CD4-positive, alpha-beta T cell treated with Interleukin-6 for 4 hours (primary cell): ENCODE data around the gene KRTAP10-3.
"Not testable (repeated sequence)": the region's sequence is repeated elsewhere in the genome, so short reads cannot be mapped to it uniquely, and the experiment has no call there.

Experiments used
- DNase-seq: peaks from one replicate; pipeline ENCODE4 v3.0.0-alpha.2; 2020; ENCODE audit warnings: mixed read lengths

KRTAP10-3 gene

GRCh38 chr21:44589586-44590305 lies 31.2 kb upstream of the KRTAP10-3 start:
- DNase-seq = no peak

- DNase-seq = no peak
These were observed 30.5 kb upstream of the KRTAP10-3 start for GRCh38 chr21:44589094-44589493.

- no peak for DNase-seq
These were observed 27.3 kb upstream of the KRTAP10-3 start for GRCh38 chr21:44585892-44586291.

GRCh38 chr21:44583800-44584147 lies 25.2 kb upstream of the KRTAP10-3 start:
- DNase-seq = peak; percentile 41

- no peak for DNase-seq
These were observed 24.6 kb upstream of the KRTAP10-3 start for GRCh38 chr21:44583089-44583799.

GRCh38 chr21:44582055-44582454 lies 23.5 kb upstream of the KRTAP10-3 start:
- DNase-seq = no peak

GRCh38 chr21:44581158-44581557 lies 22.6 kb upstream of the KRTAP10-3 start:
- no peak for DNase-seq

- DNase-seq = not testable (repeated sequence)
These were observed 21.7 kb upstream of the KRTAP10-3 start, which contains the start of gene KRTAP10-5 for GRCh38 chr21:44580231-44580821. KRTAP10-5 (minus strand) TSS chr21:44580604; CDS start chr21:44580578, 26 bp downstream.

GRCh38 chr21:44579833-44580144 lies 21.2 kb upstream of the KRTAP10-3 start:
- DNase-seq = no peak

- no peak for DNase-seq
These were observed 20.6 kb upstream of the KRTAP10-3 start for GRCh38 chr21:44579056-44579832.

- no peak for DNase-seq
These were observed 19.9 kb upstream of the KRTAP10-3 start for GRCh38 chr21:44578371-44579055.

GRCh38 chr21:44576025-44576420 lies 17.4 kb upstream of the KRTAP10-3 start:
- no peak for DNase-seq

GRCh38 chr21:44575307-44576024 lies 16.9 kb upstream of the KRTAP10-3 start:
- no peak for DNase-seq

GRCh38 chr21:44574457-44575306 lies 16.1 kb upstream of the KRTAP10-3 start:
- DNase-seq = no peak

- not testable (repeated sequence) for DNase-seq
These were observed 15.2 kb upstream of the KRTAP10-3 start, which contains the start of gene KRTAP10-4 for GRCh38 chr21:44573630-44574456. KRTAP10-4 (plus strand) TSS chr21:44573729; CDS start chr21:44573759, 30 bp downstream.

GRCh38 chr21:44572959-44573583 lies 14.5 kb upstream of the KRTAP10-3 start:
- no peak for DNase-seq

GRCh38 chr21:44571844-44572782 lies 13.5 kb upstream of the KRTAP10-3 start:
- no peak for DNase-seq

GRCh38 chr21:44571296-44571695 lies 12.7 kb upstream of the KRTAP10-3 start:
- no peak for DNase-seq
